HUES6 (cell line): Measurements from ENCODE around the gene ATXN7.

ENCODE experiments used
- H3K27ac ChIP-seq: 2 replicates; pipeline ENCODE4 v1.7.0; 2013; ENCODE audit warnings: low read depth, mild to moderate bottlenecking, low read length, inconsistent platforms
- H3K27me3 ChIP-seq: 2 replicates; pipeline ENCODE4 v1.6.1; 2013; ENCODE audit warnings: low read length; ENCODE audit not compliant: control insufficient read depth, insufficient read depth
- H3K36me3 ChIP-seq: 2 replicates; pipeline ENCODE4 v1.6.1; 2013; ENCODE audit warnings: low read length; ENCODE audit not compliant: control insufficient read depth, insufficient read depth
- H3K4me1 ChIP-seq: 2 replicates; pipeline ENCODE4 v1.6.1; 2013; ENCODE audit warnings: low read length; ENCODE audit not compliant: control insufficient read depth, insufficient read depth
- H3K4me3 ChIP-seq: 2 replicates; pipeline ENCODE4 v1.5.1; 2013; ENCODE audit warnings: low read depth, low read length
- H3K9ac ChIP-seq: one replicate; pipeline ENCODE4 v1.6.1; 2013; ENCODE audit warnings: mild to moderate bottlenecking, low read length
- H3K9me3 ChIP-seq: 2 replicates; pipeline ENCODE4 v1.6.1; 2013; ENCODE audit warnings: low read depth, low read length; ENCODE audit not compliant: control insufficient read depth, insufficient read depth

ATXN7 gene

DNA sequence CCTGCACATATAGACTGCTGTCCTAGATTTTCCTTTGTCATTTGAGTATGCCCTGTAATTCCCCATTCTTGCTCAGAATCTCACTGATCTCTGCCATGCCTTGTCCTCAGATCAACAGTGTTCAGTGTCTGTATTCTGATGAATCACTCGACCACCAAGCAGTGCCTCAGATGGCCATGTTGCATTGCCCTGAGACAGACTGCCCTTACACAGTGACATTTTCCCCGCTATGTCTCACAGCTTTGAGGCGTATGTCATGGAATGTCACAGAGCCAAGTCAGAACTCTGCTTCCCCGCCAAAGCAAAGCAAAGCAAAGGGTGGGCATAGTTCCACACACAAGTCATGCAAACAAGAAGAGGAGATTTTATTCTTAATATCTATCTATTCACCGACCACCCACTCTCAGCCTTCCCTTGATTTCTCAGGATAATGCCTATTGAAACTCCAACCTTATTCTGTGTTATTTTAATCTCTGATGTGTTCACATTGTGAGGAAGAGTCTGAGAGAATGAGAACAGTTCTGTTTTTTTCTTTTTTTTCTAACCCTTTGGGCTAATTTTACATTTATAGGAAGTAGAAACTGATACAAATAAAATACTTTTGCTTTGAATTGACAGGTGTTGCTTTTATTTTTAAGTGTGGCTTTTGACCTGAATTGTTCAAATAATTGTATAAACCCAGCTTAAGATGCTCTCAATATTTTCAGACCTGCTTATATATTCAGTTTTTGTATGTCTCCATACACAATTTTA, 176.5 kb downstream of the ATXN7 start:
- no peak overlapping the region for H3K4me3 ChIP-seq
- H3K4me1 ChIP-seq = no peaks in the 10 kb centered on the region
- no peak overlapping the region for H3K27ac ChIP-seq
- H3K9me3 ChIP-seq = no peaks in the 10 kb centered on the region
- H3K36me3 ChIP-seq = no peaks in the 10 kb centered on the region
- no peaks in the 10 kb centered on the region for H3K27me3 ChIP-seq
- no peak overlapping the region for H3K9ac ChIP-seq

DNA sequence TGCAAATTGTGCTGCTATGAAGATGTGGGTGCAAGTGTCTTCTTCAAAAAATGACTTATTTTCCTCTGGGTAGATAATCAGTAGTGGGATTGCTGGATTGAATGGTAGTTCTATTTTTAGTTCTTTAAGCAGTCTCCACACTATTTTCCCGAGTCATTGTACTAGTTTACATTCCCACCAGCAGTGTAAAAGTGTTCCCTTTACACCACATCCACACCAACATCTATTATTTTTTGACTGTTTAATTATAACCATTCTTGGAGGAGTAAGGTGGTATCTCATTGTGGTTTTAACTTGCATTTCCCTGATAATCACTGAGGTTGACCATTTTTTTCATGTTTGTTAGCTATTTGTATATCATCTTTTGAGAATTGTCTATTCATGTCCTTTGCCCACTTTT, 179.3 kb downstream of the ATXN7 start:
- Histone ChIP-seq H3K27me3 (no peaks in the 10 kb centered on the region), H3K27ac (no peak overlapping the region), H3K36me3 (no peaks in the 10 kb centered on the region), H3K9ac (no peak overlapping the region), H3K4me3 (no peak overlapping the region), H3K4me1 (peaks cover 4% of the 10 kb centered on the region), H3K9me3 (no peaks in the 10 kb centered on the region)

DNA sequence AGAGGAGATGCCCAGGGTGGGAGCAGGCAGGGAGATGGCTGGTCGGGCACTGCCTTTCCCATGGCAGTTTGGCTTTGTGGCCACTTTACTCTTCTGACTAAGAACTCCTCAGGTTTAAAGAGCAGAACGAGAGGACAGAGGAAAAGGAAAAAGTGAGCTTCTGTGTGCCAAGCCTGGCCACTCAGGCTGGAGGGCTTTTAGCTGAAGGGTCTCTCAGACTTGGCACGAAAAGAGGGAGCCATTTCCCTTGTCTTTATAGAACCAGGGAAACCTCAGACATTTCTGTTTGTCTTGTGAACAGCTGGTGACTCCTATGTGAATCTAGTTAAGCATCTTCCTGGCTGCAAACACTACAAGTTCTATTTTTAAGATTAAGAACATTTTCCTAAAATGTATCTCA, 182.9 kb downstream of the ATXN7 start:
- no peak overlapping the region for H3K4me3 ChIP-seq
- no peaks in the 10 kb centered on the region for H3K9me3 ChIP-seq
- H3K36me3 ChIP-seq = no peaks in the 10 kb centered on the region
- peaks cover 26% of the 10 kb centered on the region for H3K4me1 ChIP-seq
- no peak overlapping the region for H3K9ac ChIP-seq
- H3K27me3 ChIP-seq = no peaks in the 10 kb centered on the region
- no peak overlapping the region for H3K27ac ChIP-seq

DNA sequence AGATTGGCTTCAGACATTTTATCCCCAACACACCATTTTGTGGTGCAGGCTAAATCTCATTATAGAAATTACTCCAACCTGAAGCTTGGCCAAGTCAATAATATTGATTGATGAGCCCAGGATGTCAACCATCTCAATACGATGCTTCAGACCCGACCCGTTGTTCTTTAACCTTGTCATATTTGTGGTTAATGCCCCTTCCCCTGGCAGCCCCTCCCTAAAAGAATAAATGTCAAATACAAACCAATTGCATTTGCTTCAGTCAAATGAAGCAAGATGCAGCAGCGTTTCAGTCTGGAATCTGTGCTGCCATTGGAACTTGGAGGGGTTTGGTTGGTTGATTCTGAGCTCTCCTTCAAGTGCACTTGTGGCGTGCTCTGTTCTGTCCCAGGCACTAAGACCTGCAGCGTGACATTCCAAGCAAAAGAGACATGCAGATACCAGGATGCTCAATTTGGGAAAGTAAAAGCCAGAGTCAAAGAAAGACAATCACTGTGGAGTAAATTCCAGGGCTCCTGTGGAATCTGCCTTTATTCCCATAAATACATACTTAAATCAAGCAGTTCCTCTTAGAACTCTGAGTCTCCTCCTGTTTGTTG, 183.4 kb downstream of the ATXN7 start:
- H3K4me3 ChIP-seq = no peak overlapping the region
- H3K4me1 ChIP-seq = peaks cover 26% of the 10 kb centered on the region
- H3K27ac ChIP-seq = no peak overlapping the region
- H3K9me3 ChIP-seq = no peaks in the 10 kb centered on the region
- H3K27me3 ChIP-seq = no peaks in the 10 kb centered on the region
- H3K9ac ChIP-seq = no peak overlapping the region
- no peaks in the 10 kb centered on the region for H3K36me3 ChIP-seq

DNA sequence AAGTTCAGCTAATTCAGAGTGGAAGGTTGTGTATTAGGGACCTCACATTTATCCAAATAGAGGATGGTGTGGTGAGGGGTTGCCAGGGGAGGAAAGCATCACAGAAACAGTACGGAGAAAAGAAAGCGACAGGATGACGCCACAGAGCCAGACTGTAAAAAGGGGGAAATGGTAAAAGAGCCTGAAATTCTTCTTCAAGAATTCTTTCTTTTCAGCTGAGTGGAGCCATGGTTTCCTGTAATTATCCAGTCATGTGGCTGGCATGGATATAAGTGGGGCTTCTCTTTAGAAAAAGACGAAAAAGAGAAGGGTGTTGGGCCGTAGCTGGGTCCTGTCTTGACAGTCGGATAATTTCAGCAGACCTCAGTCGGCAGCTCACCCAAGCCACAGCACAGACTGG, 184.1 kb downstream of the ATXN7 start:
- no peaks in the 10 kb centered on the region for H3K36me3 ChIP-seq
- H3K27me3 ChIP-seq = no peaks in the 10 kb centered on the region
- no peak overlapping the region for H3K9ac ChIP-seq
- peaks cover 26% of the 10 kb centered on the region for H3K4me1 ChIP-seq
- H3K4me3 ChIP-seq = no peak overlapping the region
- H3K9me3 ChIP-seq = no peaks in the 10 kb centered on the region
- no peak overlapping the region for H3K27ac ChIP-seq

DNA sequence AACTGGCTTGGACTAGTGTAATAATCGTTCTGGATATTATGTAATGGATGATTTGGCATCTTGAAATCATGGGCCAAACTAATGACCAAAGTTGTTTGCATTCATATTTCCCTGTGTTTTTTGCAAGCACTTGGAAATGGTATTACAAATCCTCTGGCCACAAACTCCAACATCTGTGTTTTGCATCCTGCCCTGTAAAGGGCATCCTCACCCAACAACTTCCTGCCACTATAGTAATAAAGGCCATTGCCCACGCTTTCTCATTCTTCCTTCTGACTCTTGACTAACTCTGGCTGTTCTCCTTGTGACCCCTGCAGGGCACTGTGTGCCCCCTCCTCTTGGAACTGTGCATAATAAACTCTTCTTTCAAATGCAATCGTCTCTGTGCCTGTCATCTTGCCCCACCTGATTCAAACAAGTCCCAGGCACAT, 185.0 kb downstream of the ATXN7 start:
- Histone ChIP-seq H3K36me3 (no peaks in the 10 kb centered on the region), H3K9me3 (no peaks in the 10 kb centered on the region), H3K27me3 (no peaks in the 10 kb centered on the region), H3K4me3 (no peak overlapping the region), H3K4me1 (peaks cover 26% of the 10 kb centered on the region), H3K9ac (no peak overlapping the region), H3K27ac (no peak overlapping the region)

DNA sequence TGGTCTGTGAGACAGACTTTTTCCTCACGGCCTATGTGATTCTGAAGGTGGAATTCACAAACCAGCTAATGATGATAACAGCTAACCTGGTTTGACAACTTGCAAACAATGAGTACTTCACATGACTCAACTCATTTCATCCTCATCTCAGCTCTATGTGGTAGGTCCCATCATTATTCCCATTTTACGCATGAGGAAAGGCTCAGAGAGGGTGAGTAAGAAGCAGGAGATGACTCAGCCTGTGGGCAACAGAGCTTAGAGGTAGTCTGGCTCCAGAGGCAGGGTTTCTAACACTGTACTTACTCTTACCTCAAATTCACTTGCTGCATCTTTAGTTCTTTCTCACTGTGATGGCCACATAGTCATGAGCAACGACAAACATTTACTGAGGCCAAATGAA, 185.5 kb downstream of the ATXN7 start:
- Histone ChIP-seq H3K36me3 (no peaks in the 10 kb centered on the region), H3K9me3 (no peaks in the 10 kb centered on the region), H3K27me3 (no peaks in the 10 kb centered on the region), H3K9ac (no peak overlapping the region), H3K27ac (no peak overlapping the region), H3K4me1 (peaks cover 26% of the 10 kb centered on the region), H3K4me3 (no peak overlapping the region)

DNA sequence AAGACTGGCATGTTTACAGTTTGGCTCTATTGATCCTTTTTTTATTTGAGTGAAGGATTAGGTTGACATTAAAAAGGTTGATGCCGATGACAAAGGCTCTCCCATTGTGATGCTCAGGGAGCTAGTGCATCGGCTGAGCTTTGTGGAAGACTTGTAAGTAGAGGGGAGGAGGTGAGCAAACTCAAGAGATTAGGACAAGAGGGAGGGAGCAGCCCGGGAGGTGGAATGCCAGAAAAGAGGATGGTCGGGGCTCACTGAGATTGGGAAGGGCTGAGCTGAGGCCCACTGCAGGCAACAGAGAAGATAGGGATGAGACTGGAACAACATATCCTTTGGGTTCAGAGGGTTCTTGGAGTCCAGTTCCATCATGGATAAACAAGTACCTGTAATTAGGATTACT, 186.2 kb downstream of the ATXN7 start:
- no peaks in the 10 kb centered on the region for H3K27me3 ChIP-seq
- H3K9me3 ChIP-seq = no peaks in the 10 kb centered on the region
- H3K4me3 ChIP-seq = no peak overlapping the region
- no peaks in the 10 kb centered on the region for H3K36me3 ChIP-seq
- no peak overlapping the region for H3K27ac ChIP-seq
- peaks cover 26% of the 10 kb centered on the region for H3K4me1 ChIP-seq
- H3K9ac ChIP-seq = no peak overlapping the region
